Stimulated activated CD8-positive, alpha-beta memory T cell treated with anti-CD3 and anti-CD28 coated beads, Interleukin-15, amount 100 ng/mL, for 4 hours (primary cell): ENCODE measurements around the gene SELENOF.
"Not testable (repeated sequence)": the region's sequence is repeated elsewhere in the genome, so short reads cannot be mapped to it uniquely, and the experiment has no call there.

ENCODE experiments used
- DNase-seq, 2 donors: peaks; one replicate each; pipeline ENCODE4 v3.0.0-alpha.2; 2020; ENCODE audit warnings: low read depth in 2 of 2

The SELENOF gene

DNA sequence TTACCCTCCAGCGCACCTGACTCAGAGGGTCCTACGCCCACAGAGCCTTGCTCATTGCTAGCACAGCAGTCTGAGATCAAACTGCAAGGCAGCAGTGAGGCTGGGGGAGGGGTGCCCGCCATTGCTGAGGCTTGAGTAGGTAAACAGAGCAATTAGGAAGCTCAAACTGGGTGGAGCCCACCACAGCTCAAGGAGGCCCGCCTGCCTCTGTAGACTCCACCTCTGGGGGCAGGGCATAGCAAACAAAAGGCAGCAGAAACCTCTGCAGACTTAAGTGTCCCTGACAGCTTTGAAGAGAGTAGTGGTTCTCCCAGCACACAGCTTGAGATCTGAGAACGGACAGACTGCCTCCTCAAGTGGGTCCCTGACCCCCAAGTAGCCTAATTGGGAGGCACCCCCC lies 99.8 kb downstream of the SELENOF start:
- DNase-seq = not testable (repeated sequence)
